Measurements from ENCODE around the gene MIOX. TPM values are rescaled to one million over a fixed set of nuclear protein-coding genes. Genes with fewer than 3 reads are reported as not detected.

Gene MIOX
- total RNA-seq, 1 experiment from 2014 or later = not detected

DNA sequence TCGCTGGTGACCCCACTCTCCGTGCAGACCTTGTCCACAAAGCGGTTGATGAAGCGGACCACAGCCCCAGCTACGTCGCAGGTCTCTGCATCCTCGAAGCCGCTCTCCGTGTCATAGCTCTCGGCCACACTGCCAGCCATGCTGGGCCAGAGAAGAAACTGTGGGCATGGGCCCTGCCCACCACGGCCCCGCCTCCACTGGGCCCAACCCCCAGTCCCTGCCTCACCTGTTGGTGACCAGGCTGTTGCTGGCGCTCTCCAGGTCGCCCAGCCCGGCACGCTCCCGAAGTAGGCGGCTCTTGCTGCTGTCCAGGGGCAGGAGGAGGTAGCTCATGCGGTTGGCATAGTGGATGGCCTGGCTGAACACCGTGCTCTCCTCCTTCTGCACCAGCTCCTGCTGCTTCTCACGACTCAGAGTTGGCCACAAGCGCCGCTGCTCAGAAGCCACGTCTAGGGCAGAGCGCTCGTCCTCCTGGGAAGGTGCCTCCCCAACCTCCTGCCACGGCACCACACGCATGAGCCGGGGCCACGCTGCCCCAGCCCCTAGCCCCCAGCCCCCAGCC, 24.6 kb upstream of the MIOX start:
- H3K27me3 Mint-ChIP-seq (ENCODE audit: insufficient read depth, unreplicated experiment) = no peaks in the 10 kb centered on the region
- DNase-seq = no peak
- H3K27me3 ChIP-seq (replicated peaks; ENCODE audit: control insufficient read depth, insufficient read depth, low read length) = no peaks in the 10 kb centered on the region
- H3K4me1 ChIP-seq = peaks cover 6% of the 10 kb centered on the region; the same call in 1 of the 2 replicates
- H3K36me3 ChIP-seq (ENCODE audit: control insufficient read depth, insufficient read depth, low read length) = peaks cover 6% of the 10 kb centered on the region
- H3K4me1 Mint-ChIP-seq (ENCODE audit: low read depth, unreplicated experiment) = peaks cover 5% of the 10 kb centered on the region
- TF ChIP-seq, protein P1, sequence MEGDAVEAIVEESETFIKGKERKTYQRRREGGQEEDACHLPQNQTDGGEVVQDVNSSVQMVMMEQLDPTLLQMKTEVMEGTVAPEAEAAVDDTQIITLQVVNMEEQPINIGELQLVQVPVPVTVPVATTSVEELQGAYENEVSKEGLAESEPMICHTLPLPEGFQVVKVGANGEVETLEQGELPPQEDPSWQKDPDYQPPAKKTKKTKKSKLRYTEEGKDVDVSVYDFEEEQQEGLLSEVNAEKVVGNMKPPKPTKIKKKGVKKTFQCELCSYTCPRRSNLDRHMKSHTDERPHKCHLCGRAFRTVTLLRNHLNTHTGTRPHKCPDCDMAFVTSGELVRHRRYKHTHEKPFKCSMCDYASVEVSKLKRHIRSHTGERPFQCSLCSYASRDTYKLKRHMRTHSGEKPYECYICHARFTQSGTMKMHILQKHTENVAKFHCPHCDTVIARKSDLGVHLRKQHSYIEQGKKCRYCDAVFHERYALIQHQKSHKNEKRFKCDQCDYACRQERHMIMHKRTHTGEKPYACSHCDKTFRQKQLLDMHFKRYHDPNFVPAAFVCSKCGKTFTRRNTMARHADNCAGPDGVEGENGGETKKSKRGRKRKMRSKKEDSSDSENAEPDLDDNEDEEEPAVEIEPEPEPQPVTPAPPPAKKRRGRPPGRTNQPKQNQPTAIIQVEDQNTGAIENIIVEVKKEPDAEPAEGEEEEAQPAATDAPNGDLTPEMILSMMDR (IDR thresholded peaks at IDR 0.05; ENCODE audit: insufficient read depth in 1 of 2, low read depth in 1 of 2, low read length in 1 of 2, severe bottlenecking in 1 of 2, unreplicated experiment in 1 of 2) = no peak
- intact Hi-C loops (cut with micrococcal nuclease; ENCODE audit: unreplicated experiment) = no loop called here
- ChIA-PET CTCF (no interaction called here), POLR2A (no interaction called here)
- peaks cover 35% of the 10 kb centered on the region for H3K36me3 Mint-ChIP-seq (ENCODE audit: insufficient read depth, unreplicated experiment)
- H3K9me3 ChIP-seq = no peaks in the 10 kb centered on the region
- no peak overlapping the region for H3K4me3 Mint-ChIP-seq (ENCODE audit: unreplicated experiment)
- no peak overlapping the region for H3K27ac Mint-ChIP-seq (ENCODE audit: unreplicated experiment)
- no peaks in the 10 kb centered on the region for H3K9me3 Mint-ChIP-seq (ENCODE audit: unreplicated experiment)
- no TSS peak for BruUV-seq (replicated peaks)
- H3K4me3 ChIP-seq (ENCODE audit: low read depth, low read length) = no peak overlapping the region

DNA sequence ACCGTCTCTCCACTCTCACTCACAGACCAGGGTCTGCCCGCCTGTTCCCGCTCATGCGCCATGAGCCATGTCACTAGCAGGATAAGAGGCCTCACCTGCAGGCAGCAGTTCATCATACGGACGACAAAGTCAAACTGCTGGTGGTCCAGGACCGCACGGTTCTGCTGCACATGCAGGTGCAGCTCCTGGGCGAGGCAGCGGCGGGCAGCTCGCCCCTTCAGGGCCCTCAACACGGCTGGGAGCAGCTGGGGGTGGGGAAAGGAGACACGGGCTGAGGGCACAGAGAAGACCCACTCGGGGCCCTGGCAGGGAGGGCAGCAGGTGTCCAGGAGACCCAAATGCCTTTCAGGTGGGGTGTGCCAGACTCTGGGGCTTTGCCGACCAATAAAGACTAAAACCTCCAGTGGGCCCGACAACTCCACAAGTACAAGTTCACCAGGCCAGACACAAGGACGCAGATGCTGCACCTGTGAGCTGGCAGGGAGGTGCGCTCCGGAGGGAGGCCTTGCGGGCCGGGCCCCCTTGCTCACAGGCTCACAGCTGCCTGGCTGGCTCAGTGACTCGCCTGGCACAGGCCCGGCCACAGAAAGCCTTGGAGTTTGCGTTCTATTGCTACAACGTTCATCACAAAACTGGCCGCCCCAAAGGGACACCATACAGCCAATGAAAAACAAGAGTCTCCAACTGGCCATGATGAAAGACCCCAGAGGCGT, 23.3 kb upstream of the MIOX start:
- Mint-ChIP-seq H3K4me3 (ENCODE audit: unreplicated experiment) (no peak overlapping the region), H3K4me1 (ENCODE audit: low read depth, unreplicated experiment) (peaks cover 5% of the 10 kb centered on the region), H3K27me3 (ENCODE audit: insufficient read depth, unreplicated experiment) (no peaks in the 10 kb centered on the region), H3K9me3 (ENCODE audit: unreplicated experiment) (no peaks in the 10 kb centered on the region), H3K36me3 (ENCODE audit: insufficient read depth, unreplicated experiment) (peaks cover 25% of the 10 kb centered on the region), H3K27ac (ENCODE audit: unreplicated experiment) (no peak overlapping the region)
- peaks cover 6% of the 10 kb centered on the region; the same call in 1 of the 2 replicates for H3K4me1 ChIP-seq
- H3K36me3 ChIP-seq (ENCODE audit: control insufficient read depth, insufficient read depth, low read length) = peaks cover 7% of the 10 kb centered on the region
- BruUV-seq (replicated peaks) = no TSS peak
- no peak for DNase-seq
- intact Hi-C loops (cut with micrococcal nuclease; ENCODE audit: unreplicated experiment) = no loop called here
- H3K9me3 ChIP-seq = no peaks in the 10 kb centered on the region
- no peaks in the 10 kb centered on the region for H3K27me3 ChIP-seq (replicated peaks; ENCODE audit: control insufficient read depth, insufficient read depth, low read length)
- TF ChIP-seq, protein P1 (IDR thresholded peaks at IDR 0.05; ENCODE audit: insufficient read depth in 1 of 2, low read depth in 1 of 2, low read length in 1 of 2, severe bottlenecking in 1 of 2, unreplicated experiment in 1 of 2) = no peak
- ChIA-PET POLR2A (no interaction called here), CTCF (no interaction called here)
- no peak overlapping the region for H3K4me3 ChIP-seq (ENCODE audit: low read depth, low read length)

DNA sequence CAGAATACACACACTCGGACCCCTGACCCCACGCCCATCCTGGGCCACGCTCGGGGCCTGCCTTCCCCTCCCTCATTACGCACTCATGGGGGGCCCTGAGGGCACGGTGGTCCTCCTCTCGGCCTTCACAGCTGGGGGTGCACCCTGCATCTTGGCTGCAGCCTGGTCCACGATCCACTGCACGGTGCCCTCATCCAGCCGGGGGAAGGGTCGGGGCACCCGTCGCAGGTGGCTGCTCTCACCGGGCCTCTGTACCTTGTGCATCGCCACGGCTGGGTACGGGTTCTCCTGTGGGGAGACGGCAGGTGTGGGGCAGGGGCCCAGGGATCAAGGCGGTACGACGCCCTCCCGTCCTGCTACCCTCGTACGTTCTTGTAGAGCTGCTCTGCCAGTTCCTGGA, 22.2 kb upstream of the MIOX start:
- Mint-ChIP-seq H3K27ac (ENCODE audit: unreplicated experiment) (no peak overlapping the region), H3K9me3 (ENCODE audit: unreplicated experiment) (no peaks in the 10 kb centered on the region), H3K4me3 (ENCODE audit: unreplicated experiment) (no peak overlapping the region), H3K36me3 (ENCODE audit: insufficient read depth, unreplicated experiment) (peaks cover 15% of the 10 kb centered on the region), H3K4me1 (ENCODE audit: low read depth, unreplicated experiment) (peaks cover 5% of the 10 kb centered on the region), H3K27me3 (ENCODE audit: insufficient read depth, unreplicated experiment) (no peaks in the 10 kb centered on the region)
- no peak for DNase-seq
- Histone ChIP-seq H3K27me3 (replicated peaks; ENCODE audit: control insufficient read depth, insufficient read depth, low read length) (no peaks in the 10 kb centered on the region), H3K4me1 (peaks cover 6% of the 10 kb centered on the region; the same call in 1 of the 2 replicates), H3K36me3 (ENCODE audit: control insufficient read depth, insufficient read depth, low read length) (peaks cover 7% of the 10 kb centered on the region), H3K9me3 (no peaks in the 10 kb centered on the region), H3K4me3 (ENCODE audit: low read depth, low read length) (no peak overlapping the region)
- POLR2A ChIA-PET = no interaction called here
- CTCF ChIA-PET = no interaction called here
- intact Hi-C loops (cut with micrococcal nuclease; ENCODE audit: unreplicated experiment) = no loop called here
- no TSS peak for BruUV-seq (replicated peaks)
- TF ChIP-seq, protein P1 (IDR thresholded peaks at IDR 0.05; ENCODE audit: insufficient read depth in 1 of 2, low read depth in 1 of 2, low read length in 1 of 2, severe bottlenecking in 1 of 2, unreplicated experiment in 1 of 2) = no peak

All from Caco-2 (cell line).